Measurements from ENCODE around the gene CRISPLD2.
"Not testable (repeated sequence)": the region's sequence is repeated elsewhere in the genome, so short reads cannot be mapped to it uniquely, and the experiment has no call there.

The CRISPLD2 gene

GRCh38 chr16:84823926-84824325 is 4.1 kb downstream of the CRISPLD2 start:
- DNase-seq: no peak

- DNase-seq: no peak
These were observed 6.2 kb downstream of the CRISPLD2 start for GRCh38 chr16:84825896-84826557.

GRCh38 chr16:84826558-84826941 is 6.8 kb downstream of the CRISPLD2 start:
- no peak for DNase-seq

DNA sequence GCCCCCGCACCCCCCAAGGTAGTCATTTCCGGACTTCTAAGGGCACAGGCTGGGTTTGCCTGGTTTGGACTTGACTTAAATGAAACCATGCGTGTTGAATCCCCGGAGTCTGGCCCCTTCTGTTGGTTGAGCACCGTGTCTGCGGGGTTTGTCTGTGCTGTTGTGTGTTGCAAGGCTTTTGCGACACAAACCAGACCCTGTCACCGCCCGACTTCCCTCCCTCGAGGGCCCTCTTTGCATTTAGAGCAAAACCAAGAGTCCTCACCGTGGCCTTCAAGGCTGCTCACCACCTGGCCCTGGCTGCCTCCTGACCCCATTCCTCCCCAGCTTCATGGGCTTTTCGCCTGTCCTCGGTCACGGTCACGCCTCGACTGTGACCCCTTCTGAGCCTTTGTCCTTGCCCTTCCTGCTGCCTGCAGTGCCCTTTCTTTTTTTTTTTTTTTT is 7.4 kb downstream of the CRISPLD2 start:
- no peak for DNase-seq

GRCh38 chr16:84827897-84828296 is 8.1 kb downstream of the CRISPLD2 start:
- DNase-seq: no peak

DNA sequence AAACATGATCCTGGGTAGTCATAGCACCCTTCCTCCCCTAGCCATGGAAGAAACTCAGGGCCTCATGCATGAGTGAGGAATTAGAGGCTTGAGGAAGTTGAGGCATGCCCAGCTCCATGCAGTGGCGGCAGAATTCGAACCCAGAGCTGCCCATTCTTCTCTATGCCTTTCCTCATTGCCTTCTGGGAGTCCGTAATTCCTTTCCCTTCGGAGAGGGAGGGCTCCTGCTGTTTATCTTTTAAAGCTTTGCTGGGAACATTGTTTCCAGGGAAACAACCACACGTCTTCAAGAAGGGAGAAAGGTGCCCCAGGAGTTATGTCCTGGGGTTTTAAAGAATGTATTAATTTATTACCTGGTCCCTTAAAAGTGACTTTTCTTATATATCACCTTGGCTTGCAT is 8.5 kb downstream of the CRISPLD2 start:
- no peak for DNase-seq

DNA sequence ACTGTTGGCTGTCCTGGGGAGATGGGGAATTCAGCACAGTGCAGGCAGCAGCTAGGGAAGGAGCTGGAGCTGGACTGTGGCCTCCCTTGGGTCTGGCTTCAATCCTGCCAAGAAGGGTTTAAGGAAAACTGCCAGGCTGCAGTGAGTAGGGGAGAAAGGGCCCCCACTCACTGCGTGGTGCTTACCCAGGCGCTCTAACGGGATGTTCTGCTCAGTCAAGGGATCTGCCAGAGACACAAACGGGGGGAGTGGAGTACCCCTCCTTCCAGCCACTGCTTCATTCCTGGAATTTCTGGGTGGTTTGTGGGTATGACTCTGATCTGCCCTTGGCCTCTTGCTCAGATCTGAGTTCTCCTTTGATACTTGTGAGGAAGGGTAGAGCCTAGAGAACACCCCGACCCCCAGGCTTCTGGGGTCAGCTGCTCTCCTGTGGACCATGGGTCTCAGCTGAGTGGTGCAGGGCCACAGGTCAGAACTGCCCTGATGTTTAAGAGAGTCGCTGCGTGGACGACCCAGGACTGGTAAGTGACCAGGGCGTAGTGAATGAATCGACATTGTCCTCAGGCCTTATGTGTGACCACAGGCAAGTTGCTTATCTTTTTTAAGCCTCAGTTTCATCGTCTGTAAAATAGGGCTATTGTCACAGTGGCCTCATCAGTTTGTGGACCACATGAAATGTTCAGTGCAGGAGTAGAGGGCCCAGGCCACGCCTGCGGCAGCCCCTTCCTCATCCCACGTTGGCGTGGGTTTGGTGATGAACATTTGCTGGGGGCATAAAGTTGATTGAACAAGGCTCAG is 9.6 kb downstream of the CRISPLD2 start:
- DNase-seq: no peak

GRCh38 chr16:84830765-84831384 is 11.1 kb downstream of the CRISPLD2 start:
- DNase-seq: no peak

DNA sequence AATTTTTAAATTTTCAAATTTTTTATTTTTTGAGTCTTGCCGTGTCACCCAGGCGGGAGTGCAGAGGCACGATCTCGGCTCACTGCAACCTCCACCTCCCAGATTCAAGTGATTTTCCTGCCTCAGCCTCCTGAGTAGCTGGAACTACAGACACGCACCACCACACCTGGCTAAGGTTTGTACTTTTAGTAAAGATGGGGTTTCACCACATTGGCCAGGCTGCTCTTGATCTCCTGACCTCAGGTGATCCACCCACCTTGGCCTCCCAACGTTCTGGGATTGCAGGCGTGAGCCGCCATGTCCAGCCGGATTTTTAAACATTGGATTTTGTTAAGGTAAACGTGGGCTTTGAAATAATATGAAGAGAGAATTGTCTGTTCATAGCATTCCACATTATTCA is 11.9 kb downstream of the CRISPLD2 start:
- DNase-seq: not testable (repeated sequence)

GRCh38 chr16:84832488-84833143 is 12.8 kb downstream of the CRISPLD2 start:
- no peak for DNase-seq

- DNase-seq: no peak
These were observed 13.3 kb downstream of the CRISPLD2 start for GRCh38 chr16:84833144-84833500.

GRCh38 chr16:84833542-84834402 is 14.0 kb downstream of the CRISPLD2 start:
- no peak for DNase-seq

DNA sequence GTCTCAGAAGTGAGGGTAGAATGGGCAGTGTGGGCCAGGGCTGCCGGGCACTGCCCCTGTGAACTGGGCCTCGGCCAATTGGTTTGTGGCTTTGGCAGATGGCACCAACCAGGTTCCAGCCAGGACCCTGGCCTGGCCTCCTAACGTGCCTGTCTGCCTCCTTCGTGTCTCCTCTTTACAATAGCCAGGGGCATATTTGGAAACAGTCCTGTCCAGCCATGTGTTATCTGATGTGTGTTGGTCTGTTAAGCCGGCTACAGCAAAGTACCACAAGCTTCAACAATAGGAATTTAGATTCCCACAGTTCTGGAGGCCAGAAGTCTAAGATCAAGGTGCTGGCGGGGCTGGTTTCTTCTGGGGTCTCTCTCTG is 14.6 kb downstream of the CRISPLD2 start:
- no peak for DNase-seq

DNA sequence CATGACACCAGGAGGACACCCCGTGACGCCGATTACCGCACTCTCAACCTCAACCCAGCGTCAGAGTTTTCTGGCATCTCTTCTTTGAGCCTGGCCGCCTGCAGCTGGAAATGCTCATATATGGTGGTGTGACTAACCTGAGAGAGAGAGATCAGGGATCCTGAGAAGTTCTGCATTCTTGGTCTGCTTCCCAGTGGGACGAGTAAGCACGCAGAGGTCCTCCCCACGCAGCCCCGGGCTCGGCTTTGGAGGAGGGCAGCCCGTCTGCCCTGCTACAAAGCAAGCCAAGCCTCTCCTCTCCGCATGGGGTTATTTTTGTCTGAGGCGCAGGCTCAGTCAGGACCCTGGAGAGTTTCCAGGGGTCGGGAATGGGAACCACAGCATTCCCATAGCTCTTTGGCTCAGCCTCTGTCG is 16.5 kb downstream of the CRISPLD2 start:
- DNase-seq: no peak

- DNase-seq: no peak
These were observed 17.2 kb downstream of the CRISPLD2 start for GRCh38 chr16:84836967-84837366.

GRCh38 chr16:84838383-84838948 is 18.7 kb downstream of the CRISPLD2 start:
- no peak for DNase-seq

GRCh38 chr16:84839054-84839453 is 19.3 kb downstream of the CRISPLD2 start:
- no peak for DNase-seq

DNA sequence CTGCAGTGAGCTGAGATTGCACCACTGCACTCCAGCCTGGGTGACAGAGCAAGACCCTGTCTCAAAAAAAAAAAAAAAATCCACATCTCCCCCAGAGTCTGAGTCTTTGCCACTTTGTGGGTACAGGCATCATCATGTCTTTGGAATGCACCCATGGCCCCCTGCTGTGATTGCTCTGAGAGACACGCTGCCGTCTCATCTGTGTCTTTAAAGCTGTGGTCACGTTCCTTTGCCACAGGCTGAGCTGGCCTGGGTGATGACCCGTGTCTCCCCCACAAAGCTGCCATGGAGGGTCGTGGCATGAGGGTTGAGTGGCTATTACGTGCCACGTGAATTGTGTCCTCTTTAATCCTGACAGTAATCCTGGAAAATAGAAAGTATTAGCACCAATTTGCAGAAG is 20.2 kb downstream of the CRISPLD2 start:
- no peak for DNase-seq

DNA sequence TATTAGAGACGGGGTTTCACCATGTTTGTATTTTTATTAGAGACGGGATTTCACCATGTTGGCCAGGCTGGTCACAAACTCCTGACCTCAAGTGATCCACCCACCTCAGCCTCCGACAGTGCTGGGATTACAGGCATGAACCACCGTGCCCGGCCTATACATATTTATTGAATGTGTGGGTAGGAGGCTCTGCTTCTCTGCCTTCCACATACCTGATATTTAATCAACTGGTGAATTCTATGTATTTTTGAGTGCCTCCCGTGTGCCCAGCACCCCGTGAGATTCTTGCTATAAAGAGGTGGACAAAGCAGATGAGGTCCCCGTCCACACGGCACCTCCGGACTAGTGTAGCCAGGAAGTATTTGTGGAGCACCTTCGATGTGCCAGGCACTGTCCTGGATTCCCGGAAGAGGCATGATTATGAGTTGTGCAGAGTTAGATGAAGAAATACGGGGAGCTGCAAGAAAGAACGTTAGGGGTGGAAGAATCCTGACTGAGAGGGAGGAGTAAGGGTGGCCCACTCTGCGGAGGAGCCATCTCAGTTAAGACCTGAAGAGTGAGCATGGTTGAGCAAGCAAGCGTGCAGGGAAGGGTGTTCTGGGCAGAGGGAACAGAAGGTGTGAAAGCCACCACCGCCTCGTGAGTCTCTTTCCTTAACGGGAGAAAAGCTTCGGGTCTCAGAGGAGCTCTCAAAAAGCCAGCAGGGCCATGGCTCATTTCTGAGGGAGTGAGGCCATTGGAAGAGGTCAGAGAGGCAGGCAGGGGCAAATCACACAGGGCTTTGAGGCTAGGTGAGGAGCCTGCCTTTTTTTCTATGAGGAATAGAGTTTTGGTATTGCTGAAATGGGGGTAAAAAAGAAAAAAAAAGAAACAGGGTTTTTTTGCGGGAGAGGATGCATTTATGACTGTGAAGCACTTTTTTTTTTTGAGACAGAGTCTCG is 21.2 kb downstream of the CRISPLD2 start:
- no peak for DNase-seq

DNA sequence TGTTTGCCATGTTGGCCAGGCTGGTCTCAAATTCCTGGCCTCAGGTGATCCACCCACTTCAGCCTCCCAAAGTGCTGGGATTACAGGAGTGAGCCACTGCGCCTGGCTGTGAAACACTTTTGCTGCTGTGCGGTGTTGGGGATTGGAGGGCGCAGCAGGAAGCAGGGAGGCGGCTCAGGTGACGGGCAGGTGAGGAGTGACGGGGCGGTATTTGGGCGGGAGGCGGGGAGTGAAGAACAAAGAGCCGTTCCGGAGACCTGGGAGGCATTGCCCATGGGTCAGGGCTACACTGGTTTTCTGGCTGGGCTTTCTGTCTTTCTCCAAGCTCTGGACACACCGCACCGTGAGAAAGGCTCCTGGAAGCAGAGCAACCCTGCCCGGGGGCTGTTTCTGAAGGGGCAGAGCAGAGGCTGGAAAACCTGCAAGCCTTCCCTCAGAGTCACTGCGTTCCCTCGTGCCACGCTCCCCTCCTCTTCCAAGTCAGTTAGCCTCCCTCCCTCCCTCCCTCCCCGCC is 22.1 kb downstream of the CRISPLD2 start:
- peak; percentile 83 for DNase-seq

Data from COR-L47 (cell line).